Activated CD4-positive, alpha-beta T cell treated with anti-CD3 and anti-CD28 coated beads, Interleukin-2, amount 10 ng/mL, durations not matched to agents 7 days and 5 days (primary cell): ENCODE results near the gene CDKL5. TPM values are rescaled to one million over a fixed set of nuclear protein-coding genes. Genes with fewer than 3 reads are reported as not detected.
A peak's percentile ranks its signal among the peaks of the same experiment; 100 is the strongest.

ENCODE experiments used
- CTCF ChIA-PET: fragments of 350-600 bp; sonication (Branson Sonifier 250); formaldehyde crosslinking; loops from one replicate; lab custom pipeline; 2021; ENCODE audit warnings: antibody characterized with exemption; lab: Charles Lee
- POLR2A ChIA-PET: fragments of 350-600 bp; sonication (Branson Sonifier 250); formaldehyde crosslinking; loops from one replicate; lab custom pipeline; 2021; ENCODE audit warnings: antibody characterized with exemption; lab: Charles Lee
- DNase-seq: peaks from one replicate; pipeline ENCODE4 v3.0.0-alpha.2; 2020
- H3K27ac Mint-ChIP-seq: one replicate; pipeline ENCODE4 v1.8.0; 2021; ENCODE audit warnings: mild to moderate bottlenecking, moderate library complexity, mixed read lengths
- H3K27me3 Mint-ChIP-seq: one replicate; pipeline ENCODE4 v1.8.0; 2021; ENCODE audit warnings: mixed read lengths
- H3K36me3 Mint-ChIP-seq: one replicate; pipeline ENCODE4 v1.8.0; 2021; ENCODE audit warnings: low read depth, mixed read lengths
- H3K4me1 Mint-ChIP-seq: one replicate; pipeline ENCODE4 v1.8.0; 2021; ENCODE audit warnings: mixed read lengths
- H3K4me3 Mint-ChIP-seq: one replicate; pipeline ENCODE4 v1.8.0; 2021; ENCODE audit warnings: mild to moderate bottlenecking, moderate library complexity, mixed read lengths
- H3K9me3 Mint-ChIP-seq: one replicate; pipeline ENCODE4 v1.8.0; 2021; ENCODE audit warnings: mixed read lengths
- total RNA-seq, 2 experiments: library from RNA; stranded (reverse); gene quantifications; one replicate each; pipeline ENCODE4 v1.2.3, GENCODE V29; 2021

The CDKL5 gene
- total RNA-seq, 2 experiments from 2014 or later, result 1.3 to 1.6 TPM

- peak overlapping the region; percentile 86 for H3K27ac Mint-ChIP-seq
- ChIA-PET CTCF (no interaction called here), POLR2A (no interaction called here)
- H3K27me3 Mint-ChIP-seq, result no peaks in the 10 kb centered on the region
- peak overlapping the region; percentile 71 for H3K4me3 Mint-ChIP-seq
- no peaks in the 10 kb centered on the region for H3K9me3 Mint-ChIP-seq
- peak; percentile 79 for DNase-seq
- H3K36me3 Mint-ChIP-seq, result no peaks in the 10 kb centered on the region
- peaks cover 7% of the 10 kb centered on the region for H3K4me1 Mint-ChIP-seq
Measured at GRCh38 chrX:18674788-18675735, 249.7 kb downstream of the CDKL5 start.

- peak overlapping the region; percentile 86 for H3K27ac Mint-ChIP-seq
- DNase-seq, result no peak
- H3K4me3 Mint-ChIP-seq, result peak overlapping the region; percentile 63
- no peaks in the 10 kb centered on the region for H3K36me3 Mint-ChIP-seq
- CTCF ChIA-PET, result interaction anchor here (0.9 to 1.3 kb wide), 2 partner anchors 48 to 153 kb away, joined by 3 to 7 read pairs; no protein-coding TSS in a partner anchor
- no peaks in the 10 kb centered on the region for H3K9me3 Mint-ChIP-seq
- no peaks in the 10 kb centered on the region for H3K27me3 Mint-ChIP-seq
- POLR2A ChIA-PET, result no interaction called here
- peaks cover 7% of the 10 kb centered on the region for H3K4me1 Mint-ChIP-seq
Measured at GRCh38 chrX:18676050-18676449, 250.6 kb downstream of the CDKL5 start.

GRCh38 chrX:18676470-18676869, 251.1 kb downstream of the CDKL5 start:
- no peak for DNase-seq
- H3K9me3 Mint-ChIP-seq, result no peaks in the 10 kb centered on the region
- CTCF ChIA-PET, result interaction anchor here (0.9 to 1.3 kb wide), 2 partner anchors 48 to 153 kb away, joined by 3 to 7 read pairs; no protein-coding TSS in a partner anchor
- H3K27me3 Mint-ChIP-seq, result no peaks in the 10 kb centered on the region
- no peaks in the 10 kb centered on the region for H3K36me3 Mint-ChIP-seq
- peaks cover 7% of the 10 kb centered on the region for H3K4me1 Mint-ChIP-seq
- peak overlapping the region; percentile 41 for H3K27ac Mint-ChIP-seq
- no peak overlapping the region for H3K4me3 Mint-ChIP-seq
- POLR2A ChIA-PET, result no interaction called here

- H3K9me3 Mint-ChIP-seq, result no peaks in the 10 kb centered on the region
- no peaks in the 10 kb centered on the region for H3K36me3 Mint-ChIP-seq
- no peaks in the 10 kb centered on the region for H3K27me3 Mint-ChIP-seq
- ChIA-PET CTCF (interaction anchor here (0.9 to 1.3 kb wide), 2 partner anchors 11 to 152 kb away, joined by 3 to 7 read pairs; no protein-coding TSS in a partner anchor), POLR2A (no interaction called here)
- DNase-seq, result no peak
- no peak overlapping the region for H3K27ac Mint-ChIP-seq
- peaks cover 7% of the 10 kb centered on the region for H3K4me1 Mint-ChIP-seq
- no peak overlapping the region for H3K4me3 Mint-ChIP-seq
Measured at GRCh38 chrX:18677161-18677869, 251.9 kb downstream of the CDKL5 start.

- no peak for DNase-seq
- POLR2A ChIA-PET, result no interaction called here
- no peak overlapping the region for H3K27ac Mint-ChIP-seq
- H3K4me1 Mint-ChIP-seq, result peaks cover 3% of the 10 kb centered on the region
- no peak overlapping the region for H3K4me3 Mint-ChIP-seq
- CTCF ChIA-PET, result no interaction called here
- no peaks in the 10 kb centered on the region for H3K27me3 Mint-ChIP-seq
- H3K36me3 Mint-ChIP-seq, result no peaks in the 10 kb centered on the region
- H3K9me3 Mint-ChIP-seq, result no peaks in the 10 kb centered on the region
Measured at GRCh38 chrX:18681996-18682395, 256.6 kb downstream of the CDKL5 start.

- no peaks in the 10 kb centered on the region for H3K4me1 Mint-ChIP-seq
- no peak overlapping the region for H3K4me3 Mint-ChIP-seq
- no peak overlapping the region for H3K27ac Mint-ChIP-seq
- H3K36me3 Mint-ChIP-seq, result no peaks in the 10 kb centered on the region
- POLR2A ChIA-PET, result no interaction called here
- H3K9me3 Mint-ChIP-seq, result no peaks in the 10 kb centered on the region
- CTCF ChIA-PET, result no interaction called here
- DNase-seq, result no peak
- no peaks in the 10 kb centered on the region for H3K27me3 Mint-ChIP-seq
Measured at GRCh38 chrX:18682979-18683387, 257.6 kb downstream of the CDKL5 start.

- Mint-ChIP-seq H3K36me3 (no peaks in the 10 kb centered on the region), H3K4me3 (no peak overlapping the region), H3K27ac (no peak overlapping the region), H3K4me1 (no peaks in the 10 kb centered on the region), H3K9me3 (no peaks in the 10 kb centered on the region), H3K27me3 (no peaks in the 10 kb centered on the region)
- ChIA-PET CTCF (interaction anchor here (1.0 to 1.7 kb wide), 2 partner anchors 10 to 24 kb away, joined by 3 to 4 read pairs; no protein-coding TSS in a partner anchor), POLR2A (no interaction called here)
- no peak for DNase-seq
Measured at GRCh38 chrX:18687856-18688495, 262.6 kb downstream of the CDKL5 start.

- Mint-ChIP-seq H3K27me3 (no peaks in the 10 kb centered on the region), H3K4me1 (no peaks in the 10 kb centered on the region), H3K4me3 (no peak overlapping the region), H3K9me3 (no peaks in the 10 kb centered on the region), H3K36me3 (no peaks in the 10 kb centered on the region), H3K27ac (no peak overlapping the region)
- CTCF ChIA-PET, result no interaction called here
- POLR2A ChIA-PET, result no interaction called here
- DNase-seq, result no peak
Measured at GRCh38 chrX:18691431-18691830, 266.0 kb downstream of the CDKL5 start.

GRCh38 chrX:18692541-18692940, 267.1 kb downstream of the CDKL5 start:
- no peaks in the 10 kb centered on the region for H3K4me1 Mint-ChIP-seq
- no peak for DNase-seq
- ChIA-PET CTCF (no interaction called here), POLR2A (no interaction called here)
- H3K27ac Mint-ChIP-seq, result no peak overlapping the region
- H3K27me3 Mint-ChIP-seq, result no peaks in the 10 kb centered on the region
- H3K4me3 Mint-ChIP-seq, result no peak overlapping the region
- no peaks in the 10 kb centered on the region for H3K9me3 Mint-ChIP-seq
- H3K36me3 Mint-ChIP-seq, result no peaks in the 10 kb centered on the region

GRCh38 chrX:18696653-18697052, 271.2 kb downstream of the CDKL5 start:
- no peak for DNase-seq
- no peaks in the 10 kb centered on the region for H3K9me3 Mint-ChIP-seq
- H3K4me1 Mint-ChIP-seq, result no peaks in the 10 kb centered on the region
- no peaks in the 10 kb centered on the region for H3K27me3 Mint-ChIP-seq
- no peak overlapping the region for H3K27ac Mint-ChIP-seq
- H3K4me3 Mint-ChIP-seq, result no peak overlapping the region
- no peaks in the 10 kb centered on the region for H3K36me3 Mint-ChIP-seq
- POLR2A ChIA-PET, result no interaction called here
- CTCF ChIA-PET, result interaction anchor here (0.7 kb wide), 1 partner anchor 342 kb away, joined by 4 read pairs; the partner anchor contains the start of gene SCML2

- ChIA-PET POLR2A (no interaction called here), CTCF (no interaction called here)
- Mint-ChIP-seq H3K27ac (no peak overlapping the region), H3K4me1 (no peaks in the 10 kb centered on the region), H3K4me3 (no peak overlapping the region), H3K27me3 (no peaks in the 10 kb centered on the region), H3K36me3 (no peaks in the 10 kb centered on the region), H3K9me3 (no peaks in the 10 kb centered on the region)
- DNase-seq, result no peak
Measured at GRCh38 chrX:18698737-18699650, 273.6 kb downstream of the CDKL5 start.
